22Rv1 (cell line): Measurements from ENCODE around the gene FRMD4B.

Source experiments
- CTCF ChIP-seq: fragments of 450-650 bp; IDR thresholded peaks from 2 replicates; pipeline ENCODE4 v1.5.1; 2017; ENCODE audit warnings: mild to moderate bottlenecking
- ZFX ChIP-seq: fragments of 450-650 bp; IDR thresholded peaks from 2 replicates; pipeline ENCODE4 v1.6.1; 2017; ENCODE audit warnings: antibody characterized with exemption, borderline replicate concordance

DNA sequence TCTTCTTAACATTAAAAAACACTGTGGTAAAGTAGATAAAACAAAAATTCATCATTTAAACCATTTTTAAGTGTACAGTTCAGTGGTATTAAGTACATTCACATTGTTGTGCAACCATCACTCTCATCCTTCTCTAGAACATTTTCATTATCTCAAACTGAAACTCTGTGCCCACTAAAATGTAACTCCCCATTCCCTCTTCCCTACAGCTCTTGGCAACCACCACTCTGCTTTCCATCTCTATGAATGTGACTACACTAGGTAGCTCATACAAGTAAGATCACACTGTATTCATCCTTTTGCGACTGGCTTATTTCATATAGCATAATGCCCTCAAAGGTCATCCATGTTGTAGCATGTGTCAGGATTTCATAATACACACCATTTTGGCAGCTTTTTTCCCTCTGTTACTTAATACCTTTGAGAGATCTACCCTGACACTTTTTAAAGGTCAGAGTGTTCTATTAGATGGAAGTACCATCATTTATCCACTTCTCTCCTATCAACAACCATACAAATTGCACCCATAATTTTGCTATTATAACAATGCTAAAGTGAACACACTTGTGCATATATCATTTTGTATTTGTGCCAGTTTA, 42.9 kb upstream of the FRMD4B start:
- TF ChIP-seq CTCF (no peak), ZFX (no peak)
